ENCODE data around the gene GPR22.

GPR22 gene, protein sequence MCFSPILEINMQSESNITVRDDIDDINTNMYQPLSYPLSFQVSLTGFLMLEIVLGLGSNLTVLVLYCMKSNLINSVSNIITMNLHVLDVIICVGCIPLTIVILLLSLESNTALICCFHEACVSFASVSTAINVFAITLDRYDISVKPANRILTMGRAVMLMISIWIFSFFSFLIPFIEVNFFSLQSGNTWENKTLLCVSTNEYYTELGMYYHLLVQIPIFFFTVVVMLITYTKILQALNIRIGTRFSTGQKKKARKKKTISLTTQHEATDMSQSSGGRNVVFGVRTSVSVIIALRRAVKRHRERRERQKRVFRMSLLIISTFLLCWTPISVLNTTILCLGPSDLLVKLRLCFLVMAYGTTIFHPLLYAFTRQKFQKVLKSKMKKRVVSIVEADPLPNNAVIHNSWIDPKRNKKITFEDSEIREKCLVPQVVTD

DNA sequence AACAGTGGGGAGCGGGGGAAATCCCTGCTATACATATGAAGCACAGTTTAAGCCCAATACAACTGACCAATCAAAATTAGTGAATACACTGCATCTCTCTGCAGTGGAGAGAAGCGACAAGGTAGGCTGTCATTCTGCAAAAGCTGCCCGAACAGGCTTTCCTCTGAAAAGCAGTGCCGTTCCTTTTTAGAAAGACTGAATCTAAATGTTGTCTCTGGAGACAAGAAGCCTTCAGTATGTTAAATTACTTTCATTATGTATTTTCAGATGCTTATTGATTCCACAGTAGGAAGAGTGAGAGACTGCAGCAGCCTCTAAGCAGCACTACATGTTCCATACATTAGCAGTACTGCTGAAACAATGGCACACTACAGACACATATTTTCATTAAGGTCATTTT, at the start of gene GPR22:
TSS of gene GPR22 (plus strand) at position 129 of the 400 bp plus-strand sequence. CDS start 4,004 bp downstream, outside the sequence.
- no peak for DNase-seq

DNA sequence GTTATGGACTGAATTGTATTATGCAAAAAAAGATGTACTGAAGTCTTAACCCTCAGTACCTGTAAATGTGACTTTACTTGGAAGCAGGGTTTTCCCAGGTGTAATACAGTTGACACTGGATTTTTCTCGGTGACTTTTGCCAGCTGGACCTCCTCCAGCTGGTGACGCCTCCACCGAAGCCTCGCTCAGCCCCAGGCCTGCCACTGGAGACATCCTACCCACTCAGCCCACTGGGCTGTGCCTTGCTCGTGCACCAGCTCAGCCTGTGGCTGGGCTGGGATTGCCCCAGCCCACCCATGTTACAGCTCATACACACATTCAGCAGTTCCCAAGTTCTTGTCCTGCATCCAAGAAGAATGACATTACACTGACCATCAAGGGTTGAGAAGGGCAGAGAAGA, 42.4 kb upstream of the GPR22 start:
- no peak for DNase-seq

DNA sequence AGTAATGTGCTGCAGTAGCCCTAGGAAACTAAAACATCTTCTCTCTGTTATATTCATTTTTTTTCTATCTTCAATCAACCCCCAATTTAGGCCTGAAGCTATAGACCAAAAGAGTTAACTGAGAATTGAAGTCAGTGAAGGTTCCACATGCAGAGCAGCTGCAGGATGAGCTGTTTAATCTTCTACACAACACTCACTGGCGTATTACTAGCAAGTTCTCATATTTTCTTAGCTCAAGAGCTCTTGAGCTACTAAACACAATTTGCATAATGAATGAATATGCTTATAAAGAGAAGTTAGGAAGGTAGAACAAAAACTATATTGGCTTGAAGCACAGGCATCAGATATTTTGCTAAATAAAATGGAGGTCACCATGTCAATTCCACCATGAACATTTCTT, 41.2 kb upstream of the GPR22 start:
- DNase-seq, result no peak

DNA sequence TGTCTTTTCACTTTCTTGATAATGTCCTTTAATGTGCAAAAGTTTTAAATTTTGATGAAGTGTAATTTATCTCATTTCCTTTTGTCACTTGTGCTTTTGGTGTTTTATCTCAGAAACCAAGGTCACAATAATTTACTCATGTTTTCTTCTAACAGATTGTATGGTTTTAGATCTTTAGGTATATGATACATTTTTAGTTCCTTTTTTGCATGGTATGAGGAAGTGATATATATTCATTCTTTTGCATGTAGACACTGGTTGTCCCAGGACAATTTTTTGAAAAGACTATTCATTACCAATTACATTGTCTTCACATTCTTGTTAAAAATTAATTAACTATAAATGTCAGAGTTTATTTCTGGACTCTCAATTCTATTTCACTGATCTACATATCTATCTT, 39.8 kb upstream of the GPR22 start:
- no peak for DNase-seq

DNA sequence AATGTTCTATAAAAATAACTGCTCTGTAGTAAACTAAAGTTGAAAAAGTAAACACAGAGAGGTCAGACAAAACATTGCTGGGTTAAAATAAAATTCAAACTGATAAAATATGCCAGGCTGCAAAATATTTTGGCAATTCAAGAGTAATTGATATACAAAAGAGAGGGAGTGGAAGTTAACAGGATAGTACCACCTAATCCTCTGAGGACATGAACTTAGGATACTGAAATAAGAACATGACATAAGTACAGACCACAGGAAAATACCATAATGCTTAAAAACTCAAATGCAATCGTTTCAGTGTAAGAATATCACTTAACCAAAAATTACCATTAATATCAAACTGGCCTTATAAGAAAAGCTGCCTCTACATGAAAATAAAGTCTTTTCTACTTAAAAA, 37.6 kb upstream of the GPR22 start:
- no peak for DNase-seq

DNA sequence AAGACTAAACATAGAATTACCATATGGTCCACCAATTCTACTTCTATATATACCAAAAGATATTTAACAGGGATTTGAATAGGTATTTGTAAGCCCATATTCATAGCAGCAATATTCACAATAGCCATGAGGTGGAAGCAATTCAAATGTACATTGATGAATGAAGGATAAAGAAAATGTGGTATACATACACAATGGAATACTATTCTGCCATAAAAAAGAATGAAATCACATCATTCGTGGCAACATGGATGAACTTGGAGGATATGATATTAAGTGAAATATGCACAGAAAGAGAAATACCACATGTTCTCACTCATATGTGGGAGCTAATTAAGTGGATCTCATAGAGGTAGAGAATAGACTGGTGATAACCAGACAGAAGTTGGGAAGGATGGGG, 34.1 kb upstream of the GPR22 start:
- no peak for DNase-seq

DNA sequence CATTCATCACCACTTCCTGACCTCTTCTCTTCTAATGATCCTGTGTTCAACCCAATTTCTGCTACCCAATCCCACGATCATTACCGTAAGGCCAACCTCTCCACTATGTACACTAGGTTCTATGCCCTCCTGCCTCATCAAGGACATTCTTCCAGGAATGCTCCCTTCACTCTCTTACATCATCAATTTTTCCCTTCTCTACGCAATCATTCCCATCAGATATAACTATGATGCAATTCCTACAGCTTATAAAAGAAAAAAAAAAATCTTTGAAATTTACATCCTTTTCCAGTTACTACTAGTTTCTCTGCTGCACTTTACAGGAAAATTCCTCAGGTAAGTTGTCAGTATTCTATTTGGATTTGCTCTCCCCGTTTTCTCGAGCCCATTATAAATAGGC, 30.8 kb upstream of the GPR22 start:
- no peak for DNase-seq

DNA sequence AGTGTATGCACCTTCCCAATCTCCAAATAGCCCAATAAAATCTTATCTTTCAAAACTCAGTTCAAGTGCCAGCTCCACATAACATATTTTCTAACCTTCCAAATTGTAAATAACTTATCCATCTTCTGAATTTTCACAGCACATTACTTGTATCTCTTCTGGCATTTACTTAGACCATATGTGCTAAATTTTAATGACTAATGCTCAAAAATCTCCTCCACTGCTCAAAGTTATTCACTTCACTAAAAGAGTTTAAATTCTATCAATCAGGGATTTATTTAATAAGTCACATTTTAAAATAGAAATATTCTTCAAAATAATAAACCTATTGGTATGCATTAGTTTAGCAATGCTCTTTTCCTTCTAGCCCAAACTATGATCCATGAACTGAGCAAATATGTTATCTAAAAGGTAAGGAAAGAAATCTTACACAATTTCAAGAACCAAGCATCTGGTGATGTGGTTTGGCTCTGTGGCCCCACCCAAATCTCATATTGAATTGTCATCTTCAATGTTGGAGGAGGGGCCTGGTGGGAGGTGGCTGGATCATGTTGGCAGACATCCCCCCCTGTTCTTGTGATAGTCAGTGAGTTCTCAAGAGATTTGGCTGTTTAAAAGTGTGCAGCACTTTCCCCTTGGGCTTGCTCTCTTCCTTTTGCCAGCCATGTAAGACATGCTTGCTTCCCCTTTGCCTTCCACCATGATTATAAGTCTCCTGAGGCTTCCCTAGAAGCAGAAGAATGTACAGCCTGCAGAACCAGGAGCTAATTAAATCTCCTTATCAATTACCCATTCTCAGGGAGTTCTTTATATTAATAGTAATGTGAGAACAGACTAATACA, 28.1 kb upstream of the GPR22 start:
- DNase-seq, result no peak

DNA sequence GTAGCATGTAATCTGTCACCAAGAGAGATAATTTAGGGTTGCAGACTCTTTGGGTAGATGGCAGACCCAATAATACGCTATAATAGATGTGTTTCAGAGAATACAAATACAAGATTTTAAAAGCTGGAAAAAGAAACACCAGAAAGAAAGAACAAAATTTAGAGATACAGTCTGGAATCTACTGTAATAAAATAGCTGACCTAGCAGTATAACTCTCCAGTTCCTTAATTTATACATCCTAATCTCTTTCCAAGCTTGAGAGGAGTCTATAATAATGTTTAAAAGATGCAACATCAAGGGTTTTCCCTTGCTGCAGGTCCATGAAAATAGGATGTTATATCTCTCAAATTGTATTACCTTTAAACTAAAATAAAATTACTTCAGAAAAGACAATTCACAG, 27.2 kb upstream of the GPR22 start:
- no peak for DNase-seq

DNA sequence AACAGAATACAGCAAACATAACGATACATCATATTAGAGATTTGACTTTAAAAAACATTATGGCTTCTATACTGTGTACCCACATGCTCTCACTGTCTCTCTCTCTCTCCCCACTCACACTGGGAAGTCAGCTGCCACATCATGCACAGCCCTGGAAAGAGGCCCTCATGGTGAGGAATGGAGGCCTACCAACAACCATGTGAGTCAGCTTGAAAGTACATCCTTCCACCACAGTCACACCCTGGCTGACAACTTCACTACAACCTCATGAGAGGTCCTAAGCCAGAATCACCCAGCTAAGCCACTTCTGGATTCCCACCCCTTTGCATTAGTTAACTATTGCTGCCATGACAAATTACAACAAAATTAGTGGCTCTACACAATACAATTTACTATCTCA, 23.3 kb upstream of the GPR22 start:
- no peak for DNase-seq

DNA sequence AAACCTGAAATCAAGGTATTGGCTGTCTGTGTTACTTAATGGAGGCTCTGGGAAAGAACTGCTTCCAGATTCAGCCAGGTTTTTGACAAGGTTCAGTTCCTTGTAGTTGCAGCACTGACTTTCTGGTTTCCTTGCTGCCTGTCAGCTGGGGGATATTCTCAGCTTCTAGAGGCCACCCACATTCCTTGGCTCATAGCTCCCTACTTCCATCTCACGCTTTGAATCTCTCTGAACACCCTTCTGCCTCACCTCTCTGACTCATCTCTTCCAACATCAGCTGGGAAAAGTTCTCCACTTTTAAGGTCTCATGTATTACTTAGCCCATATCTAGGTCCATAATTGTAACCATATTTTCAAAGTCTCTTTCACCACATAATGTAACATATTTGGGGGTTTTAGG, 22.9 kb upstream of the GPR22 start:
- DNase-seq, result no peak

DNA sequence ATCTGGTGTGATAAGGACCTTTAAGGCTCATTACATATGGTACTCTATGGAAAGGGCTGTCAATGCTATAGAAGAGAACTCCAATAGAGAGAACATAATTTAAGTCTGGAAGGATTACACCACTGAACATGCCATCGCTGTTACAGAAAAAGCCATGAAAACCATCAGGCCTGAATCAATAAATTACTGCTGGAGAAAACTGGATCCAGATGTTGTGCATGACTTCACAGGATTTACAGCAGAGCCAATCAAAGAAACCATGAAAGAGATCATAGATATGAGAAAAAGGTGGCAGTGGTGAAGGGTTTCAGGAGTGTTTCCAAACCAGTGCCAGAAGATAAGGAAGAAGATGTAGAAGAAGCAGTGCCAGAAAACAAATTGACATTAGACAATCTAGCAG, 18.9 kb upstream of the GPR22 start:
- no peak for DNase-seq

DNA sequence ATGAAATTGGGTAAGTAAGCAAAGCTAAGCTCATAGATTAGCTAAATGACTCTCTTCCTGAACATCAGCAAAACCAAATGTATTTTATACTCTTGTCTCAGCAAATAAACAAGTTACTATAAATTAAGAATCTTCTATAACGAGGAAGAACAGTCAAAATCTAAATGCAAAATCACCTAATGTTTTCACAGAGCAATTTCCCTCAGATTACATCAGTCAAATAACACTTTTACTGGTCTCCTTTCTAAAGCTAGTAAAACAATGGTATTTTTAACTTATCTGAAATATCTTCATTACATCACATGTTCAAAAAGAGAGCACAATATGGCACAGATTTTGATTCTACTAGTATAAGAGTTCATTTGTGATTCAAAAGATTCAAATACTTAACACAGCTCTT, 16.5 kb upstream of the GPR22 start:
- DNase-seq, result no peak

DNA sequence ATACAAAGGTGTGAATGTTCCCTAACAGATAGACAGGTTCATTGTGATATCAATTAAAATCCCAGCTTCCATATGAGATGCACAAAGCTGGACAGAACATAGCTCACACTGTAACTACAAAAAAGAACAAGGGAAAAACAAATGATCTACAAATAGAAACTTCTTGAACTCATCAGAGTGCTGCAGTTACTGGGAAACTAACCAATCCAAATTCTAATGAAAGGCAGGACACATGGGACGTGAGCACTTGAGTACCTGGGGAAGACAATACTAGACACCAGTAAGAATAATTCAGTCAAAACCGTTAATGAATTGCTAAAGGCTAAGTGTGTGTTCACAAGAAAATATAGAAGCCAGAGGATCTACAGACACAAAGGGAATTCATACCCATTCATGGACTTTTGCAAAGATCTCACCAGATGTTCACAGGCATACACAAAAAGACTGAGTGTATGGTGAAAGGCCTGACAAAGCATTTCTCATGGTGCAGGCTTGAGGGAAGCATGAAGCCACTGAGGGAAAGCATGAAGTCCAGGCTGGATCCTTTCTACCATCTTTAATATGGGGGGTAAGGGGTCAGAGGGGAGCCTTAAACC, 7.8 kb upstream of the GPR22 start:
- no peak for DNase-seq

DNA sequence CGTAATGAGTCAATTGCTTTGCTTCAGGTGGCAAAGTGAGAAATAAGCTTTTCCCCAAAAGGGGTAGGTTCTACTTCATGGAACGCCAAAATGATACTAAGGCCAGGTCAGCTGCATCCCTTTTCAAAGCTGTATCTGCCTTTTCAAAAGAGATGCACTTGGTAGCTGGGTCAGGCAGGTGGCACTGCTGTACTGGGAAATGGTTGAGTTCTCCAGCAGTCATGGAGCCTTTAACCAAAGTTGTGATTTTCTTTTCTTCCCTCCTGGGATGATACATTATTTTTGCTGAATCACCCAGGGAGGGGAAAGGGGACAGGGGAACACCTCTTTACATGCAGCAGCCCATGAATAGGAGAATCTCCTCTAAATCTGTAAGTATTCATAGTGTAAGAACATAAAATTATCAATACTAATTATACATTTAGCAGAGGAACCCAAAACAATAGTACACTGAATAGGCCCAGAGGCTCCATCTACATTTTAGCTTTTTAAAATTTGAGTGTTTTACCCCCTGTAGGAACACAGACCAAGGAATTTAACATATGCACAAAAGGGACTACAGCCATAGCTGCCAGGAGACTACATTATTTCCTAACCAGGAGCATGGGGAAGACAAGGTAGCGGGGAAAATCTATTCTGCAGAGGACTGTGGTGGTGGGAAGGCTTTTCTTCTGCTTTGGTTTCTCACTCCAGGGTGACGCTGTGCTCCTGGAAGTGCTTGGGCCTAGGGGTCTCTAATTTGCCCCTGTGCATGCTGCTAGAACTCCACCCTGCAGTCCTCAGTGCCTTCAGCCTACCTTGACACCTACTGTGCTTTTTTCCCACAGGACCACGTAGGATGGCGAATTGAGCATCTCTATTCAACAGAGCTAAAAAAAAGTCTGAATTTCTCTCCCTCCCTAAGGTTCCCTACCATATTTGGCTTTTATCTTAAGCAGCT, 6.4 kb upstream of the GPR22 start:
- peak; percentile 38 for DNase-seq

DNA sequence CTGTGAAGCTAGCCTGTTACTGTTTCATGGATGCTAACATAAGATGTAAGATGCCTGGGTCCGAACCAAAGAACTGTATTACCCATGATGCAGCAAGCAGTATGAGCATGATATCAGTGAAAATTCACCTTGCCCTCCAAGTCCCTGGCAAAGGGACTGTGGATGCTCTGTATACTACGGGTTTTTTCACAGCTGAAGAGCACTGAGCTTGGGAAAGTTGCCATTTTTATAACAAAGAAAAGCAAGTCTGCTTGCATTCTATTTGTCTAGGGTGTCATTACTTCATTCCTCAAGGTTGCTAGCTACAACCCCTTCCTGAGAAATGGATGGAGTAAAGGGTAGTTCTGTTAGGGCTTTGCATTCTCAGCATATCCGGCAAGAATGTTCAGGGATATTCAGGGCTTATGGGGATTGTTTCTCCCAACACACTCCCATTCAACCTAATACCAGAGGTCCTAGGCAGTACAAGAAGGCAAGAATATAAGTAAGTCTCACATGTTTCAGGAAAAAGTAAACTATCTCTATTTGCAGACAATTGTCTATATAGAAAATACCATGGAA, 5.1 kb upstream of the GPR22 start:
- no peak for DNase-seq

DNA sequence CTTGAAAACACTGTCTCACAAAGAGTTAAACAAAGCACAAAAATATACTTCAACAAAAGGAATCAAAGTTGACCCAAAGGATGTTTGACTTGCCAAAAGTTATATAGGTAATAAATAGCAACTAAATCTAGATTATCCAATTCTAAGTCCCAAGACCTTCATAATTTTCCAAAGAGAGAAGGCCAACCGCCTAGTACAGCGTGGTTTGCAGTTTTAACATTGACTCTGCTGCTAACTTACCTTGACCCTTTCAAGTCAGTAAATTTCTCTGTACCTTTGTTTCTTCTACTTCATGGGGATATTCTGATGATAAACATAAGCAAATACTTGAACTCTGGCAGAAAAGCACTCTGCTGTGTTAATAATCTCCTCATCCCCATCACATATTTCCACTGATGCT, 1.9 kb upstream of the GPR22 start:
- DNase-seq, result no peak

DNA sequence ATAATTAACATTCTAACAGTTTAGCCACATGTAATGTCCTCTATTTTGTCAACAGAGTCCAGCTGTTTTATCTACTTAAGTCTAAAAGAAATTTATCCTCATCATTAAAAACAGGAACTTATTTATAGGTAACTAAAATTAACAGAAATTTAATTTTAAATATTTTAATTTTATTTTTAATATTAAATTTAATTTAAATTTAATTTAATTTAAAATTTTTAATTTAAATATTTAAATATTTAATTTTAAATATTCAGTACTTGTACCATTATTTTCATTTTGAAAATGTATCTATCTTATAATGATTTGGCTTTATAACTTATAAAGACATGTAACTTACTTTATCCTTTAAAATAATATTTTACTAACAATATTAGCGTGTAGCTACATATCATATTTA, 1.0 kb upstream of the GPR22 start:
- no peak for DNase-seq

DNA sequence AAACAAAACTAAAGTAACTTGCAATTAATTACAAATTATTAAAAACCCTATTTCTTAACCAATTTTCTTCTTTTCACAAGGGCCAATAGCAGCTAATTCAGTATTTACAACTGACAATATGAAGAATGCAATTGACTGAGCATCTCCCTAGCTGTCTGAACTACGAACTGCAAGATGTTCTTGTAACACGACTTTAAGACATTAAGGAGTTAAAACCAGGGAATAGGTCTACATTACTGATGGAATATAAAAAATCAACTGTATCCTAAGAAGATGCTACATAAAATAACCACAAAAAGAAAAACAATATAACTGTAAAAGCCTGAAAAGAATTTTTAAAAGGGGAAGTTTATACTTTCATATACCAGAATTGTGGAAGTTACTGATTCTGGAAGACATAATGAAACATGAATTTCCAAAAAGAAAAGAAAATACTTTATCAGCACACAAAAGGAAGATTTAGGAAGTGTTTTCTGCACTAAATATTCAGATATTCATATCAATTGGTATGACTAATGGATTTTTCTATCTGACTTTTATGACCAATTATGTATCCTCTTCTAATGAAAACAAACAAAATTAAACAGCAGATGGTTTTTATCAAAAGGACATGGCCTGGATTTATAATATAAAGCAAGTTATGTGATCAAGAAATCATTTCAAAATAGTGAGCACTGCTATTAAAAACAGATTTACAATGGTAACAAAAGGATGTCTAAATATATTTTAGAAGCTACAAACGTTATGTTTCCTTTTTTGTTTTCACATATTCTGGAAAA, 1.6 kb downstream of the GPR22 start:
- no peak for DNase-seq

DNA sequence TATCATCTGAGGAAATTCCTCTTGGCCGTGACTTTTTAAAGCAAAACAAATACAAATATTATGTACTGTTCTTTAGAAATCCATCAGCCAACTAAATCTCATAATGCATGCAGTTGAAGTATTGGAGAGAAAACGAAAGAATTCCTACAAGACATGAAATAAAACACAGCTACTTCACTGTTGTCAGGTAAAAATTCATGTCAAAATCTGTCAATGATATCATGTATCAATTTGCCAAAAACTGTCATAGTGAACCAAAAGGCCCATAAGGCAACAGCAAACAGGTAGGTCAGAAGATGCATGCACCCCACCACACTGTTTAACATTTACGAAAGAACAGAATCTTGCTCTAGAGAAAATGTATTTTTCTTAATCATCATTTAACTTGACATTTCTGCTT, 2.3 kb downstream of the GPR22 start:
- no peak for DNase-seq

DNA sequence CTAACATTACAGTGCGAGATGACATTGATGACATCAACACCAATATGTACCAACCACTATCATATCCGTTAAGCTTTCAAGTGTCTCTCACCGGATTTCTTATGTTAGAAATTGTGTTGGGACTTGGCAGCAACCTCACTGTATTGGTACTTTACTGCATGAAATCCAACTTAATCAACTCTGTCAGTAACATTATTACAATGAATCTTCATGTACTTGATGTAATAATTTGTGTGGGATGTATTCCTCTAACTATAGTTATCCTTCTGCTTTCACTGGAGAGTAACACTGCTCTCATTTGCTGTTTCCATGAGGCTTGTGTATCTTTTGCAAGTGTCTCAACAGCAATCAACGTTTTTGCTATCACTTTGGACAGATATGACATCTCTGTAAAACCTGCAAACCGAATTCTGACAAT, 4.3 kb downstream of the GPR22 start:
- DNase-seq, result no peak

DNA sequence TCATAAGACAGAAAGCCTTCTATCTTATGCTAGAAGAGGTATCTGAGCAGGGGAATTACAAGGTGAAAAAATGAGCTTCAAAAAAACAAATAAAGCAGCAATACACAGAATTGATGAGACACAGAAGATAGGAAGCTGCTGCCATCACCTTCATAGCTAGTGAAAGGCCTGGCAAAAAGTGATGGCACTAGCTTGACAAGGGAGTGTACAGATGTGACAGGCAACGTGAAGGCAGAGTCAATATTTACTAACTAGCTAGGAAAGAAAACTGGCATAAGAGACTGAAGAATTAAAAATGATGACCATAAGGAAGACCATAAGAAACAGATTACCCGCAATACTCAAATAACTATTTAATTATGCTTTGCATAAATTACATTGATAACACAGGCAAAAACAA, 9.4 kb downstream of the GPR22 start:
- no peak for DNase-seq

Measured in COR-L47 (cell line).